Measurements from ENCODE around the gene NTM.
A peak's percentile ranks its signal among the peaks of the same experiment; 100 is the strongest.

DNA sequence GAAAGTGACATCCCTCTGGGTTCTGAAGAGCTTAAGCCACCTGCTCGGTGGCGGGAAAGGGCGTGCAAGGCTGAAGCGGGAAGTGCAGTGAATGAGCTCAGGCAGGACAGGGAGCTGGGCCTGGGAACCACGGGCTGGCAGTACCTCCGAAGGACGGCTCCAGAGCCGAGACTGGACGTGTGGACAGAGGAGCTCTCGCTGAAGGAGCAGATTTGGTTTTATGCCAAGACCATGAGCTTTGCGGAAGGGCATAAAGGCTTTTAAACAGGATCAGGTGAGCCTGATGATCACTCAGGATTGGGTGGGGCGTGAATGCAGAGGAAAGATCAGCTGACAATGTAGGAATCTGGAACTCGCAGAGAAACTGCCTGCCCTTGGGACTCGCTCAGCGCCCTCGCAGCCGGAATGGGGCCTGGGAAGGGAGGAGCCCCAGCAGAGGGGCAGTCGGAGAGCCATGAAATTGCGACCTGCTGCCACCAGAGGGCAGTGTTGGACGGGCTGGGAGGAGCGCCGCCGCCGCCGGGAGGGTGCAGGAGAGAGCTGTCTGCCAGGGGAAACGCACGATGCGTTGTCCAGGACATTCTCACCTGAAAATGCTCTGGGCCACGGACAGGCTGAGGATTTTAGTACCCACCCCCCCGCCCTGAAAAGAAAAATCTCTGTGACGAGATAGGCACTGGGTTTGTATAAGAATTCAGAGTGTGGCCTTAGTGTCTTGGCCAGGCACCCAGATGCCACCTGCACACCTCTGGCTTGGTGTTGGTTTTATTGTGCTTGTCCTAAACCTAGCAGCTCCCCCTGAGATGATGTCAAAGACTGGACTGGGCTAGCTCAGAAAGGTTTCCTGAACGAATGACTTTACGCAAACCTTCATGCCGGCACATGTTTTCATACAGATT lies 324.4 kb downstream of the NTM start:
- TF ChIP-seq, protein P1, sequence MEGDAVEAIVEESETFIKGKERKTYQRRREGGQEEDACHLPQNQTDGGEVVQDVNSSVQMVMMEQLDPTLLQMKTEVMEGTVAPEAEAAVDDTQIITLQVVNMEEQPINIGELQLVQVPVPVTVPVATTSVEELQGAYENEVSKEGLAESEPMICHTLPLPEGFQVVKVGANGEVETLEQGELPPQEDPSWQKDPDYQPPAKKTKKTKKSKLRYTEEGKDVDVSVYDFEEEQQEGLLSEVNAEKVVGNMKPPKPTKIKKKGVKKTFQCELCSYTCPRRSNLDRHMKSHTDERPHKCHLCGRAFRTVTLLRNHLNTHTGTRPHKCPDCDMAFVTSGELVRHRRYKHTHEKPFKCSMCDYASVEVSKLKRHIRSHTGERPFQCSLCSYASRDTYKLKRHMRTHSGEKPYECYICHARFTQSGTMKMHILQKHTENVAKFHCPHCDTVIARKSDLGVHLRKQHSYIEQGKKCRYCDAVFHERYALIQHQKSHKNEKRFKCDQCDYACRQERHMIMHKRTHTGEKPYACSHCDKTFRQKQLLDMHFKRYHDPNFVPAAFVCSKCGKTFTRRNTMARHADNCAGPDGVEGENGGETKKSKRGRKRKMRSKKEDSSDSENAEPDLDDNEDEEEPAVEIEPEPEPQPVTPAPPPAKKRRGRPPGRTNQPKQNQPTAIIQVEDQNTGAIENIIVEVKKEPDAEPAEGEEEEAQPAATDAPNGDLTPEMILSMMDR (IDR thresholded peaks at IDR 0.05; ENCODE audit: extremely low read depth in 1 of 2, insufficient read depth in 1 of 2, low read depth in 1 of 2, low read length in 2 of 2): peak; percentile 92 to 97
- no peak for TF ChIP-seq POLR2A (IDR thresholded peaks at IDR 0.05; ENCODE audit: low read depth, low read length)
- TF ChIP-seq FOS (IDR thresholded peaks at IDR 0.05; ENCODE audit: borderline replicate concordance, insufficient read depth, low read length): no peak
- TF ChIP-seq JUN (IDR thresholded peaks at IDR 0.05; ENCODE audit: borderline replicate concordance, insufficient read depth, insufficient read length, low read depth): no peak
- no peak for TF ChIP-seq EZH2 (IDR thresholded peaks at IDR 0.05; ENCODE audit: borderline replicate concordance, low read depth, low read length, severe bottlenecking)
- TF ChIP-seq POLR2AphosphoS5 (IDR thresholded peaks at IDR 0.05; ENCODE audit: insufficient read depth, low read depth, low read length): no peak
- TF ChIP-seq, protein P2, sequence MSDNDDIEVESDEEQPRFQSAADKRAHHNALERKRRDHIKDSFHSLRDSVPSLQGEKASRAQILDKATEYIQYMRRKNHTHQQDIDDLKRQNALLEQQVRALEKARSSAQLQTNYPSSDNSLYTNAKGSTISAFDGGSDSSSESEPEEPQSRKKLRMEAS (IDR thresholded peaks at IDR 0.05; ENCODE audit: insufficient read depth, insufficient read length): no peak
- TF ChIP-seq MYC (IDR thresholded peaks at IDR 0.05; ENCODE audit: low read depth, low read length): no peak
- TF ChIP-seq GATA2 (IDR thresholded peaks at IDR 0.05; ENCODE audit: insufficient read depth, insufficient read length, low read depth, low read length): no peak

Data from endothelial cell of umbilical vein (primary cell).